Lung (tissue), 12 donors: ENCODE measurements around the gene FGGY. TPM values are rescaled to one million over a fixed set of nuclear protein-coding genes. Genes with fewer than 3 reads are reported as not detected.

Source experiments
- ATAC-seq: fragments of 200-7000 bp; cut with Tn5 transposase; one replicate; pipeline ENCODE4 v1.9.1; 2020; ENCODE audit warnings: moderate number of reproducible peaks; ENCODE audit not compliant: insufficient read depth, low FRiP score
- DNase-seq, 3 donors: peaks; one replicate each; pipeline ENCODE4 v3.0.0-alpha.2; 2013 to 2017
- H3K27ac ChIP-seq, 2 donors: one replicate each; pipeline ENCODE4 v1.5.1; 2013; ENCODE audit warnings: mild to moderate bottlenecking in 2 of 2, moderate library complexity in 2 of 2, control low read depth in 1 of 2, inconsistent platforms in 1 of 2, low read depth in 1 of 2, low read length in 1 of 2
- H3K27me3 ChIP-seq, 3 donors: one replicate each; pipeline ENCODE4 v1.5.1; 2013; ENCODE audit warnings: low read length in 2 of 3; ENCODE audit not compliant: control insufficient read depth in 3 of 3, insufficient read depth in 3 of 3
- H3K36me3 ChIP-seq, 4 donors: one replicate each; pipeline ENCODE4 v1.5.1; 2013; ENCODE audit warnings: low read length in 4 of 4, mild to moderate bottlenecking in 1 of 4, moderate library complexity in 1 of 4; ENCODE audit not compliant: control insufficient read depth in 4 of 4, insufficient read depth in 4 of 4
- H3K4me1 ChIP-seq, 5 donors: one replicate each; pipeline ENCODE4 v1.5.1; 2013; ENCODE audit warnings: low read length in 5 of 5, mild to moderate bottlenecking in 2 of 5, moderate library complexity in 1 of 5; ENCODE audit not compliant: control insufficient read depth in 5 of 5, insufficient read depth in 5 of 5
- H3K4me3 ChIP-seq: one replicate; pipeline ENCODE4 v1.5.1; 2013; ENCODE audit warnings: mild to moderate bottlenecking, control low read depth, moderate library complexity
- H3K9ac ChIP-seq, 2 donors: one replicate each; pipeline ENCODE4 v1.5.1; 2013; ENCODE audit warnings: low read length in 2 of 2, control low read depth in 1 of 2; ENCODE audit not compliant: insufficient read depth in 1 of 2
- H3K9me3 ChIP-seq, 4 donors: one replicate each; pipeline ENCODE4 v1.5.1; 2013; ENCODE audit warnings: low read length in 3 of 4, mild to moderate bottlenecking in 1 of 4, moderate library complexity in 1 of 4; ENCODE audit not compliant: control insufficient read depth in 4 of 4, insufficient read depth in 3 of 4
- CTCF ChIP-seq: IDR thresholded peaks from 2 replicates; pipeline ENCODE4 v1.5.1; 2012; ENCODE audit warnings: mild to moderate bottlenecking; ENCODE audit errors: control extremely low read depth, extremely low read depth
- WGBS, 2 donors: extraction: QIAGEN DNeasy Blood & Tissue Kit; methylation state at CpG; one replicate each; pipeline ENCODE4 v1.1.7; 2013; 5-methylcytosine and 5-hydroxymethylcytosine counted together
- polyA plus RNA-seq, 2 donors: library from polyadenylated mRNA; stranded (reverse); fragments of 200-250 nt; gene quantifications; one replicate each; pipeline ENCODE4 v1.2.1, GENCODE V29; 2013
- total RNA-seq, 2 donors: library from RNA; depleted of rRNA in 1 of 2; stranded (reverse); fragments of >200 nt in 1 of 2; gene quantifications; one replicate each; pipeline ENCODE4 v1.2.1, GENCODE V29; 2014 to 2021
- donor health status: control.
- donor health status: control.
- donor health status: Bipolar disorder and iron deficiency.
- donor health status: healthy.
- donor health status: DM: yes; HTN: yes; CAD: no.

The FGGY gene
- total and polyA plus RNA-seq, 4 donors = 16.1 to 42.3 (median 18.3) TPM

GRCh38 chr1:59697150-59697800, 400.4 kb downstream of the FGGY start:
- 6 to 17% methylated on average over 8 of the region's 8 CpGs for WGBS, 2 donors
- ATAC-seq (no peak), DNase-seq (peak; percentile 32 to 72 (median 68))
- no peak for TF ChIP-seq CTCF
- no peaks in the 10 kb centered on the region for H3K36me3 ChIP-seq
- no peaks in the 10 kb centered on the region for H3K27me3 ChIP-seq
- peaks cover 0 to 28% (median 5%) of the 10 kb centered on the region in 5 donors for H3K4me1 ChIP-seq
- no peaks in the 10 kb centered on the region for H3K9me3 ChIP-seq
- no peak overlapping the region for H3K27ac ChIP-seq
- H3K4me3 ChIP-seq = no peak overlapping the region
- H3K9ac ChIP-seq = peak overlapping the region in 1 of 2 donors; percentile 2

GRCh38 chr1:59698386-59698785, 401.5 kb downstream of the FGGY start:
- Histone ChIP-seq H3K9ac (no peak overlapping the region), H3K27me3 (no peaks in the 10 kb centered on the region), H3K4me3 (no peak overlapping the region), H3K4me1 (peaks cover 3 to 23% (median 8%) of the 10 kb centered on the region in 5 donors), H3K9me3 (no peaks in the 10 kb centered on the region), H3K27ac (no peak overlapping the region), H3K36me3 (no peaks in the 10 kb centered on the region)
- no peak for TF ChIP-seq CTCF
- DNase-seq (no peak), ATAC-seq (no peak)
- WGBS, 2 donors = 62 to 63% methylated on average over 4 of the region's 4 CpGs

DNA sequence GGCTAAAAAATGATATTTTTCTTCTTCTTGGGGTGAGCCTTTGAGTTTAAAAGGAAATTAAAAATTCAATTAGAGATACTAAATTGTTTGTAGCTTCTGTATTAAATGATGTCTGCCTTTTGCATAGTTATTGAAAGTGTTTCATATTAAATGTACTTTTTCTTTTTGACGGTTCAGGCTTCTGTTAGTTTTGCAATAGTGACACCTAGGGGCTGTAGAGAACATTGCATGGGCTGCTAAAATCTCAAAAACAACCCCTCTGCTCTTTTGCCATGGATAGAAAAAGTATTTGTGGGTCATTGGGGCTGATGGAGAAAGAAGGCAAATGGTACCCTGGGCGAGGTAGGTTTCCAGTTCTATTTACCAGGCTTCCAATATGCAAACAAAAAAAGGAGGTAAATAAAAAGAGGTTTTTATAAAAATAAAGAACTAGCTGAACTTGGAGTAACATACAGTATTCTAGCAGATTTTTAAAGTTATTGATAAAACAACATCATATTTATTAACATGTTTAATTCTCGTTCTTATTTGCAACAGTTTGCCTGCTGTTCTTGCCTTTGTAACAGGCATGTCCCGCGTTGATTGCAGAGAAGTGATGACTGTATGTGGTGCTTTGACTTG, 402.4 kb downstream of the FGGY start:
- Histone ChIP-seq H3K27ac (no peak overlapping the region), H3K27me3 (no peaks in the 10 kb centered on the region), H3K9ac (peak overlapping the region in 1 of 2 donors; percentile 1), H3K4me3 (no peak overlapping the region), H3K9me3 (no peaks in the 10 kb centered on the region), H3K4me1 (peaks cover 3 to 30% (median 9%) of the 10 kb centered on the region in 5 donors), H3K36me3 (no peaks in the 10 kb centered on the region)
- WGBS, 2 donors = 51 to 59% methylated on average over 5 of the region's 5 CpGs
- ATAC-seq = no peak
- peak; percentile 94 for TF ChIP-seq CTCF
- DNase-seq = peak in 2 of 3 donors; percentile 76 to 77
